IMR-90 (cell line): ENCODE measurements around the gene TRIO. TPM values are rescaled to one million over a fixed set of nuclear protein-coding genes. Genes with fewer than 3 reads are reported as not detected.

ENCODE experiments used
- ATAC-seq: fragments of 200-7000 bp; cut with Tn5 transposase; 2 replicates; pipeline ENCODE4 v1.9.1; 2020; ENCODE audit warnings: low read depth, mild to moderate bottlenecking, moderate library complexity
- BruUV-seq: library from RNA; stranded (reverse); fragments of 400-500 nt; replicated peaks from 2 replicates; lab custom pipeline; 2021; lab: Mats Ljungman, UMichigan
- CTCF ChIA-PET: fragments of 300-600 bp; formaldehyde crosslinking; extraction: SDS; loops from one replicate; lab custom pipeline; 2021; ENCODE audit warnings: antibody characterized with exemption; lab: Yijun Ruan, JAX
- POLR2A ChIA-PET: fragments of 300-600 bp; sonication (Branson Sonifier 250); formaldehyde crosslinking; loops from one replicate; lab custom pipeline; 2022; ENCODE audit warnings: antibody characterized with exemption; ENCODE audit not compliant: unreplicated experiment; lab: Charles Lee
- DNase-seq: peaks from one replicate; pipeline ENCODE4 v3.0.0; 2013
- H2AFZ ChIP-seq: replicated peaks from 2 replicates; pipeline ENCODE3; 2013; ENCODE audit warnings: low read length, mild to moderate bottlenecking; ENCODE audit not compliant: poor library complexity
- H2AK5ac ChIP-seq: 2 replicates; pipeline ENCODE4 v1.6.1; 2013; ENCODE audit warnings: low read depth, low read length, inconsistent platforms
- H2AK9ac ChIP-seq: replicated peaks from 2 replicates; pipeline ENCODE3; 2013; ENCODE audit warnings: mild to moderate bottlenecking, low read depth, low read length, moderate library complexity; ENCODE audit not compliant: poor library complexity
- H2BK120ac ChIP-seq: 2 replicates; pipeline ENCODE4 v1.6.1; 2013; ENCODE audit warnings: low read depth, low read length, inconsistent platforms
- H2BK15ac ChIP-seq: 3 replicates; pipeline ENCODE4 v1.6.1; 2013; ENCODE audit warnings: low read depth, low read length, inconsistent platforms
- H2BK20ac ChIP-seq: 2 replicates; pipeline ENCODE4 v1.6.1; 2013; ENCODE audit warnings: low read depth, mild to moderate bottlenecking, inconsistent platforms, low read length, moderate library complexity
- H2BK5ac ChIP-seq: 2 replicates; pipeline ENCODE4 v1.6.1; 2013; ENCODE audit warnings: mild to moderate bottlenecking, low read depth, low read length, inconsistent platforms; ENCODE audit not compliant: poor library complexity, severe bottlenecking
- H3K14ac ChIP-seq: replicated peaks from 2 replicates; pipeline ENCODE4 v1.6.1; 2013; ENCODE audit warnings: low read depth, low read length, inconsistent platforms
- H3K18ac ChIP-seq: 2 replicates; pipeline ENCODE4 v1.6.1; 2013; ENCODE audit warnings: low read depth, low read length, control low read depth
- H3K23ac ChIP-seq: 2 replicates; pipeline ENCODE4 v1.6.1; 2013; ENCODE audit warnings: low read depth, low read length, inconsistent platforms
- H3K27ac ChIP-seq: 2 replicates; pipeline ENCODE4 v1.5.1; 2013; ENCODE audit warnings: mild to moderate bottlenecking, control low read depth, low read length; ENCODE audit not compliant: insufficient read depth
- H3K27me3 ChIP-seq: 2 replicates; pipeline ENCODE4 v1.6.1; 2013; ENCODE audit warnings: low read length; ENCODE audit not compliant: control insufficient read depth, insufficient read depth
- H3K36me3 ChIP-seq: 2 replicates; pipeline ENCODE4 v1.6.1; 2013; ENCODE audit warnings: low read length, mixed read lengths; ENCODE audit not compliant: control insufficient read depth, insufficient read depth
- H3K4ac ChIP-seq: 2 replicates; pipeline ENCODE4 v1.6.1; 2013; ENCODE audit warnings: low read depth, low read length, inconsistent platforms
- H3K4me1 ChIP-seq: 2 replicates; pipeline ENCODE4 v1.6.1; 2013; ENCODE audit warnings: low read length, mixed read lengths; ENCODE audit not compliant: control insufficient read depth, insufficient read depth
- H3K4me2 ChIP-seq: 2 replicates; pipeline ENCODE4 v1.6.1; 2013; ENCODE audit warnings: low read depth, mild to moderate bottlenecking, control low read depth, low read length, moderate library complexity
- H3K4me3 ChIP-seq: 2 replicates; pipeline ENCODE4 v1.5.1; 2013; ENCODE audit warnings: low read depth, mild to moderate bottlenecking, control low read depth, low read length, moderate library complexity; ENCODE audit not compliant: insufficient read depth
- H3K56ac ChIP-seq: 2 replicates; pipeline ENCODE4 v1.6.1; 2013; ENCODE audit warnings: low read length, inconsistent platforms; ENCODE audit not compliant: insufficient read depth; ENCODE audit errors: extremely low read depth
- H3K79me1 ChIP-seq, 2 experiments: 2 replicates each; pipeline ENCODE4 v1.6.1; 2013; ENCODE audit warnings: low read length in 2 of 2, inconsistent platforms in 1 of 2, low read depth in 1 of 2
- H3K9ac ChIP-seq: 2 replicates; pipeline ENCODE4 v1.6.1; 2013; ENCODE audit warnings: low read depth, low read length, control low read depth
- H3K9me1 ChIP-seq: 2 replicates; pipeline ENCODE4 v1.6.1; 2013; ENCODE audit warnings: low read length, inconsistent platforms; ENCODE audit not compliant: insufficient read depth
- H3K9me3 ChIP-seq: 2 replicates; pipeline ENCODE4 v1.6.1; 2013; ENCODE audit warnings: low read length; ENCODE audit not compliant: control insufficient read depth, insufficient read depth
- H4K20me1 ChIP-seq: 2 replicates; pipeline ENCODE4 v1.6.1; 2013; ENCODE audit warnings: low read length, inconsistent platforms; ENCODE audit not compliant: insufficient read depth
- H4K5ac ChIP-seq: 2 replicates; pipeline ENCODE4 v1.6.1; 2013; ENCODE audit warnings: mild to moderate bottlenecking, low read depth, low read length, control low read depth
- H4K8ac ChIP-seq, 2 experiments: 2 replicates each; pipeline ENCODE4 v1.6.1; 2013; ENCODE audit warnings: low read depth in 2 of 2, low read length in 2 of 2, control low read depth in 1 of 2, inconsistent platforms in 1 of 2
- H4K91ac ChIP-seq: 2 replicates; pipeline ENCODE4 v1.6.1; 2013; ENCODE audit warnings: low read depth, low read length, inconsistent platforms; ENCODE audit not compliant: insufficient read depth
- RCOR1 ChIP-seq: IDR thresholded peaks from 2 replicates; pipeline ENCODE4 v1.6.1; 2012; ENCODE audit warnings: mild to moderate bottlenecking, low read length, improper control_type of control experiment; ENCODE audit not compliant: insufficient replicate concordance
- WGBS, 2 experiments: methylation state at CpG; one replicate each; pipeline versions ENCODE4 v1.1.5 to v1.1.7; 2013; ENCODE audit warnings: missing lambda C conversion rate in 2 of 2; ENCODE audit not compliant: insufficient read length in 1 of 2; ENCODE audit errors: extremely low coverage in 2 of 2; 5-methylcytosine and 5-hydroxymethylcytosine counted together
- dilution Hi-C: fragments of 300-500 bp; cut with HindIII; formaldehyde crosslinking; loops from one replicate; pipeline ENCODE4 v1.14.3; 2018; ENCODE audit warnings: low sequenced_read_pairs; ENCODE audit not compliant: unreplicated experiment
- in situ Hi-C: fragments of 300-500 bp; cut with MboI; formaldehyde crosslinking; loops from 3 replicates; pipeline ENCODE4 v1.14.3; 2019; ENCODE audit warnings: low sequenced_read_pairs, inconsistent platforms, mixed read lengths
- intact Hi-C: fragments of 100-400 bp; cut with micrococcal nuclease; formaldehyde crosslinking; loops from 2 replicates; pipeline ENCODE4 v1.10.0; 2022
- polyA plus RNA-seq, 3 experiments: library from polyadenylated mRNA; depleted of rRNA; stranded (reverse); fragments of >200 nt; gene quantifications; 2 replicates each; pipeline ENCODE4 v1.2.3, GENCODE V29; 2012; ENCODE audit warnings: low replicate concordance in 1 of 3
- total RNA-seq: library from RNA; depleted of rRNA; stranded (reverse); fragments of >200 nt; gene quantifications from 2 replicates; pipeline ENCODE4 v1.2.3, GENCODE V29; 2012

The TRIO gene
- total and polyA plus RNA-seq, 2 of the 4 experiments (the other 2 are of a cell fraction), result 206 to 522 TPM

DNA sequence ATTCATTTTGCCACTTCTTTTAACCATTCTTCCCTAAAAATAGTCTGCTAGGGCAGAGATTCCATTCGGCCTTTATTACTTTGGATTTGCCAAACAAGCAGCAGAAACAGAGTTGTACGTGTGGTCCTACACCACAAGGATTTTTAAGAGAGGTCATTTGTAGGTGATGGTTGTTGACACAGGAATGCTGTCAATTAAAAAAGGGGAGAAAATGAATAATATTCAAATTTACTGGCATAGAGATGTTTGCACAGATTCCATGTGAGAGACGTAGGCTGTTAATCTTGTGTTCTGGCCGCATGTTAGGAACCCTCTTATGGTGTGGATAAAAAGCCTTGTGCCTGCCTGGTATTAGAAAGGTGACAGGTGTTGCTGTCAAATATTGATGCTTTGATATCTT lies 34.9 kb downstream of the TRIO start:
- peak overlapping the region; percentile 74 for H3K4ac ChIP-seq
- peak overlapping the region; percentile 1 to 16; a peak in 3 of 4 replicates for H4K8ac ChIP-seq
- no peaks in the 10 kb centered on the region for H3K27me3 ChIP-seq
- peak overlapping the region; percentile 29 for H3K56ac ChIP-seq
- H3K27ac ChIP-seq, result peak overlapping the region; percentile 42; the same call in 1 of the 2 replicates
- no peak overlapping the region for H3K4me3 ChIP-seq
- H2BK15ac ChIP-seq, result peak overlapping the region; percentile 35; the same call in 2 of the 3 replicates
- peak overlapping the region; percentile 2; the same call in 1 of the 2 replicates for H4K91ac ChIP-seq
- ChIA-PET CTCF (no interaction called here), POLR2A (no interaction called here)
- H2BK20ac ChIP-seq, result peak overlapping the region; percentile 27
- peaks cover 0 to 18% of the 10 kb centered on the region in 2 experiments; a peak in 2 of 4 replicates for H3K79me1 ChIP-seq
- peak overlapping the region; percentile 29; the same call in 1 of the 2 replicates for H4K5ac ChIP-seq
- no peak overlapping the region for H2AFZ ChIP-seq
- BruUV-seq, result no TSS peak
- ATAC-seq, result no peak
- no peak for TF ChIP-seq RCOR1
- no peak overlapping the region for H2AK9ac ChIP-seq
- H3K36me3 ChIP-seq, result peaks cover 9% of the 10 kb centered on the region
- intact Hi-C loops (no loop called here), in situ Hi-C loops (no loop called here), dilution Hi-C loops (no loop called here)
- peak overlapping the region; percentile 26; the same call in 1 of the 2 replicates for H3K18ac ChIP-seq
- WGBS, 2 experiments, result no CpG with 5 or more reads among the region's 4 CpGs
- peak overlapping the region; percentile 100 for H2BK5ac ChIP-seq
- no peak for DNase-seq
- H2AK5ac ChIP-seq, result peak overlapping the region; percentile 62
- H4K20me1 ChIP-seq, result peaks cover 81% of the 10 kb centered on the region
- peak overlapping the region; percentile 50 for H3K23ac ChIP-seq
- H2BK120ac ChIP-seq, result peak overlapping the region; percentile 61; the same call in 1 of the 2 replicates
- no peak overlapping the region; the same call in 1 of the 2 replicates for H3K9ac ChIP-seq
- H3K9me3 ChIP-seq, result no peaks in the 10 kb centered on the region
- H3K9me1 ChIP-seq, result peaks cover 25% of the 10 kb centered on the region
- peaks cover 48% of the 10 kb centered on the region for H3K4me1 ChIP-seq
- H3K14ac ChIP-seq, result peak overlapping the region; percentile 39
- H3K4me2 ChIP-seq, result peak overlapping the region; percentile 72; the same call in 1 of the 2 replicates
